Measurements from ENCODE around the gene RPS29.

DNA sequence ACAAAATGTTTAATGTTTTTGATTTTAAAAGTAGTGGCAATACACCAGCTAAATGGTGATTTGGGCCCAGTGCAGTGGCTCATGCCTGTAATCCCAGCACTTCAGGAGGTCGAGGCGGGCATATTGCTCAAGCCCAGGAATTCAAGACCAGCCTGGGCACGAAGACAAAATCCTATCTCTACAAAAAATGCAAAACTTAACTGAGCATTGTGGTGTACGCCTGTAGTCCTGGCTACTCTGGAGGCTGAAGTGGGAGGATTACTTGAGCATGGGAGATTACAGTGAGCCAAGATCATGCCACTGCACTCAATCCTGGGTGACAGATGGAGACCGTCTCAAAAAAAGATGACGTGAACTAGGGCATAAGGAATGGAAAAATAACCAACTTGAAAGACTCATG lies 29.6 kb upstream of the RPS29 start:
- TF ChIP-seq ATF7 (IDR thresholded peaks at IDR 0.05; ENCODE audit: low read depth) (no peak), ZNF24 (IDR thresholded peaks at IDR 0.05) (no peak), CHD4 (IDR thresholded peaks at IDR 0.05) (no peak), EGR1 (IDR thresholded peaks at IDR 0.05; ENCODE audit: borderline replicate concordance in 1 of 2, low read depth in 2 of 2, low read length in 2 of 2) (no peak), FOS (IDR thresholded peaks at IDR 0.05; ENCODE audit: borderline replicate concordance, extremely low read depth, insufficient read length) (no peak), POLR2A (IDR thresholded peaks at IDR 0.05; ENCODE audit: low read depth, low read length) (no peak)
- TF ChIP-seq, protein P1, sequence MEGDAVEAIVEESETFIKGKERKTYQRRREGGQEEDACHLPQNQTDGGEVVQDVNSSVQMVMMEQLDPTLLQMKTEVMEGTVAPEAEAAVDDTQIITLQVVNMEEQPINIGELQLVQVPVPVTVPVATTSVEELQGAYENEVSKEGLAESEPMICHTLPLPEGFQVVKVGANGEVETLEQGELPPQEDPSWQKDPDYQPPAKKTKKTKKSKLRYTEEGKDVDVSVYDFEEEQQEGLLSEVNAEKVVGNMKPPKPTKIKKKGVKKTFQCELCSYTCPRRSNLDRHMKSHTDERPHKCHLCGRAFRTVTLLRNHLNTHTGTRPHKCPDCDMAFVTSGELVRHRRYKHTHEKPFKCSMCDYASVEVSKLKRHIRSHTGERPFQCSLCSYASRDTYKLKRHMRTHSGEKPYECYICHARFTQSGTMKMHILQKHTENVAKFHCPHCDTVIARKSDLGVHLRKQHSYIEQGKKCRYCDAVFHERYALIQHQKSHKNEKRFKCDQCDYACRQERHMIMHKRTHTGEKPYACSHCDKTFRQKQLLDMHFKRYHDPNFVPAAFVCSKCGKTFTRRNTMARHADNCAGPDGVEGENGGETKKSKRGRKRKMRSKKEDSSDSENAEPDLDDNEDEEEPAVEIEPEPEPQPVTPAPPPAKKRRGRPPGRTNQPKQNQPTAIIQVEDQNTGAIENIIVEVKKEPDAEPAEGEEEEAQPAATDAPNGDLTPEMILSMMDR (IDR thresholded peaks at IDR 0.05 in 2 of 3, conservative IDR thresholded peaks at IDR 0.05 in 1 of 3; ENCODE audit: control insufficient read depth in 2 of 3, extremely low read depth in 1 of 3, insufficient read depth in 1 of 3, low read depth in 3 of 3, low read length in 3 of 3) = no peak
- TF ChIP-seq, protein P2, sequence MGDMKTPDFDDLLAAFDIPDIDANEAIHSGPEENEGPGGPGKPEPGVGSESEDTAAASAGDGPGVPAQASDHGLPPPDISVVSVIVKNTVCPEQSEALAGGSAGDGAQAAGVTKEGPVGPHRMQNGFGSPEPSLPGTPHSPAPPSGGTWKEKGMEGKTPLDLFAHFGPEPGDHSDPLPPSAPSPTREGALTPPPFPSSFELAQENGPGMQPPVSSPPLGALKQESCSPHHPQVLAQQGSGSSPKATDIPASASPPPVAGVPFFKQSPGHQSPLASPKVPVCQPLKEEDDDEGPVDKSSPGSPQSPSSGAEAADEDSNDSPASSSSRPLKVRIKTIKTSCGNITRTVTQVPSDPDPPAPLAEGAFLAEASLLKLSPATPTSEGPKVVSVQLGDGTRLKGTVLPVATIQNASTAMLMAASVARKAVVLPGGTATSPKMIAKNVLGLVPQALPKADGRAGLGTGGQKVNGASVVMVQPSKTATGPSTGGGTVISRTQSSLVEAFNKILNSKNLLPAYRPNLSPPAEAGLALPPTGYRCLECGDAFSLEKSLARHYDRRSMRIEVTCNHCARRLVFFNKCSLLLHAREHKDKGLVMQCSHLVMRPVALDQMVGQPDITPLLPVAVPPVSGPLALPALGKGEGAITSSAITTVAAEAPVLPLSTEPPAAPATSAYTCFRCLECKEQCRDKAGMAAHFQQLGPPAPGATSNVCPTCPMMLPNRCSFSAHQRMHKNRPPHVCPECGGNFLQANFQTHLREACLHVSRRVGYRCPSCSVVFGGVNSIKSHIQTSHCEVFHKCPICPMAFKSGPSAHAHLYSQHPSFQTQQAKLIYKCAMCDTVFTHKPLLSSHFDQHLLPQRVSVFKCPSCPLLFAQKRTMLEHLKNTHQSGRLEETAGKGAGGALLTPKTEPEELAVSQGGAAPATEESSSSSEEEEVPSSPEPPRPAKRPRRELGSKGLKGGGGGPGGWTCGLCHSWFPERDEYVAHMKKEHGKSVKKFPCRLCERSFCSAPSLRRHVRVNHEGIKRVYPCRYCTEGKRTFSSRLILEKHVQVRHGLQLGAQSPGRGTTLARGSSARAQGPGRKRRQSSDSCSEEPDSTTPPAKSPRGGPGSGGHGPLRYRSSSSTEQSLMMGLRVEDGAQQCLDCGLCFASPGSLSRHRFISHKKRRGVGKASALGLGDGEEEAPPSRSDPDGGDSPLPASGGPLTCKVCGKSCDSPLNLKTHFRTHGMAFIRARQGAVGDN (IDR thresholded peaks at IDR 0.05) = no peak

Data from GM12878 (cell line).